Measurements from ENCODE around the gene PLXNB2. TPM values are rescaled to one million over a fixed set of nuclear protein-coding genes. Genes with fewer than 3 reads are reported as not detected.

PLXNB2 gene
- total and polyA plus RNA-seq, 11 donors, result 35.1 to 139 (median 53.0) TPM

DNA sequence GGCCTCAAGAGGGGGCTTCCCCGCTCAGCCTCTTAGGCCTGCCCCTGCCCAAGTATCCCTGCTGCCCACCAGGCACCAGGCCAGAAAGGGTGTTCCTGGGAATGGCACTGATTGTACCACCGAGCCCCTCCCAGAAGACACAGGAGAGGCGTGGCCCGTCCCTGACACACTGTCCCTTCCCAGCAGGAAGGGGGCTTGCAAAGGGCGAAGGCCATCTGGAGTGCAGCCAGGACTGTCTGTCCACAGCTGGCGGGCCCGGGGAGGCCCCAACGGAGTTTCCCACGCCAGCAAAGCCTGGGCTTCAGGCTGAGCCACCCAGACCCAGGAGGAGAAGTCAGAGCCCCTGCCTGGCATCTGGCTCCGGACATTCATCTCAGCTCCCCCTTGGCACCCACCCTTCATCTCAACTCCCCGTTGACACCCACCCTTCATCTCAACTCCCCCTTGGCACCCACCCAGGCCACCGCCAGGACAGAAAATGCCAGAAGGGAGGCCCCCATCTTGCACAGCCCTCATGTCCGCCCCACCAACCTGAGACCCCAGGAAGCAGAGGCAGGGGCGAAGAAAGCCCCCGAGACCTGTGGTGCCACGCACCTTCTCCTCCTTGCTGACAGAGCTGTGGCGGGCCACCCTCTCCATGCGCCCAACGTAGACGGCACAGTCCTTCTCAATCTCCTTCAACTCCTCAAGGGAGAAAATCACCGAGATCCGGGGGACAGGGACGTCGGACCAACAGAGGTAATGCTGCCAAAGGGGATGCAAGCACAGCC lies 82.1 kb downstream of the PLXNB2 start:
- no peak overlapping the region for H3K4me3 ChIP-seq
- H3K4me1 ChIP-seq, result no peaks in the 10 kb centered on the region
- 81 to 92% (median 85%) methylated on average over 17 to 24 of the region's 24 CpGs for WGBS, 4 donors
- intact Hi-C loops (cut with DNase I), result loop anchor here in 1 of 10 donors (10.0 kb wide), 1 partner anchor 239 kb away; no protein-coding TSS in a partner anchor
- no peak for TF ChIP-seq POLR2A (IDR thresholded peaks at IDR 0.05)
- TF ChIP-seq, protein P1, sequence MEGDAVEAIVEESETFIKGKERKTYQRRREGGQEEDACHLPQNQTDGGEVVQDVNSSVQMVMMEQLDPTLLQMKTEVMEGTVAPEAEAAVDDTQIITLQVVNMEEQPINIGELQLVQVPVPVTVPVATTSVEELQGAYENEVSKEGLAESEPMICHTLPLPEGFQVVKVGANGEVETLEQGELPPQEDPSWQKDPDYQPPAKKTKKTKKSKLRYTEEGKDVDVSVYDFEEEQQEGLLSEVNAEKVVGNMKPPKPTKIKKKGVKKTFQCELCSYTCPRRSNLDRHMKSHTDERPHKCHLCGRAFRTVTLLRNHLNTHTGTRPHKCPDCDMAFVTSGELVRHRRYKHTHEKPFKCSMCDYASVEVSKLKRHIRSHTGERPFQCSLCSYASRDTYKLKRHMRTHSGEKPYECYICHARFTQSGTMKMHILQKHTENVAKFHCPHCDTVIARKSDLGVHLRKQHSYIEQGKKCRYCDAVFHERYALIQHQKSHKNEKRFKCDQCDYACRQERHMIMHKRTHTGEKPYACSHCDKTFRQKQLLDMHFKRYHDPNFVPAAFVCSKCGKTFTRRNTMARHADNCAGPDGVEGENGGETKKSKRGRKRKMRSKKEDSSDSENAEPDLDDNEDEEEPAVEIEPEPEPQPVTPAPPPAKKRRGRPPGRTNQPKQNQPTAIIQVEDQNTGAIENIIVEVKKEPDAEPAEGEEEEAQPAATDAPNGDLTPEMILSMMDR (IDR thresholded peaks at IDR 0.05), result no peak
- H3K27me3 ChIP-seq, result no peaks in the 10 kb centered on the region
- H3K36me3 ChIP-seq, result peaks cover 0 to 92% (median 80%) of the 10 kb centered on the region in 9 donors
- no peak overlapping the region for H3K27ac ChIP-seq
- no peaks in the 10 kb centered on the region for H3K9me3 ChIP-seq
- DNase-seq (no peak), ATAC-seq (no peak)

Other genes starting within 250 kb of the PLXNB2 start
- not detected for gene TTLL8, start 249.3 kb downstream of the PLXNB2 start, total RNA-seq
- gene TTLL8, start 249.3 kb downstream of the PLXNB2 start, polyA plus RNA-seq, result not detected
- gene MLC1, start 222.2 kb downstream of the PLXNB2 start, total RNA-seq, result under 1 TPM in 4 of 9 donors, not detected in 5; 0.07 to 0.80 (median 0.30) TPM
- gene MLC1, start 222.2 kb downstream of the PLXNB2 start, polyA plus RNA-seq, result under 1 TPM; 0.03 to 0.19 TPM
- under 1 TPM in 3 of 9 donors, not detected in 6; 0.09 to 0.63 (median 0.13) TPM for gene MOV10L1, start 217.6 kb downstream of the PLXNB2 start, total RNA-seq
- under 1 TPM; 0.06 to 0.27 TPM for gene MOV10L1, start 217.6 kb downstream of the PLXNB2 start, polyA plus RNA-seq
- gene PANX2, start 136.9 kb downstream of the PLXNB2 start, total RNA-seq, result under 1 TPM in 5 of 9 donors, not detected in 4; 0.08 to 0.77 (median 0.56) TPM
- gene PANX2, start 136.9 kb downstream of the PLXNB2 start, polyA plus RNA-seq, result under 1 TPM in 1 of 2 donors, not detected in 1; 0.08 TPM
- gene TRABD, start 121.7 kb downstream of the PLXNB2 start, total RNA-seq, result 10 to 100 TPM; 14.3 to 28.1 (median 17.5) TPM
- 10 to 100 TPM; 25.8 to 32.9 TPM for gene TRABD, start 121.7 kb downstream of the PLXNB2 start, polyA plus RNA-seq
- 10 to 100 TPM; 10.4 to 23.8 (median 12.8) TPM for gene SELENOO, start 106.6 kb downstream of the PLXNB2 start, total RNA-seq
- gene SELENOO, start 106.6 kb downstream of the PLXNB2 start, polyA plus RNA-seq, result 10 to 100 TPM; 16.0 to 20.4 TPM
- 10 to 100 TPM; 14.1 to 28.8 (median 18.1) TPM for gene TUBGCP6, start 62.6 kb downstream of the PLXNB2 start, total RNA-seq
- 10 to 100 TPM; 11.6 to 17.7 TPM for gene TUBGCP6, start 62.6 kb downstream of the PLXNB2 start, polyA plus RNA-seq
- 10 to 100 TPM in 6 of 9 donors, 1 to 10 TPM in 3; 6.8 to 22.4 (median 10.9) TPM for gene HDAC10, start 56.4 kb downstream of the PLXNB2 start, total RNA-seq
- gene HDAC10, start 56.4 kb downstream of the PLXNB2 start, polyA plus RNA-seq, result 1 to 10 TPM; 6.2 to 10.0 TPM
- gene MAPK12, start 46.0 kb downstream of the PLXNB2 start, total RNA-seq, result 10 to 100 TPM; 12.2 to 18.0 (median 15.5) TPM
- gene MAPK12, start 46.0 kb downstream of the PLXNB2 start, polyA plus RNA-seq, result 10 to 100 TPM; 11.6 to 17.9 TPM
- 10 to 100 TPM in 1 of 9 donors, 1 to 10 TPM in 8; 5.0 to 12.1 (median 7.0) TPM for gene MAPK11, start 37.3 kb downstream of the PLXNB2 start, total RNA-seq
- gene MAPK11, start 37.3 kb downstream of the PLXNB2 start, polyA plus RNA-seq, result 1 to 10 TPM; 7.8 to 9.9 TPM
- 1 to 10 TPM; 1.0 to 3.2 (median 2.0) TPM for gene DENND6B, start 19.4 kb upstream of the PLXNB2 start, total RNA-seq
- 1 to 10 TPM; 1.0 to 1.3 TPM for gene DENND6B, start 19.4 kb upstream of the PLXNB2 start, polyA plus RNA-seq
- 10 to 100 TPM; 31.6 to 68.1 (median 41.5) TPM for gene PPP6R2, start 35.7 kb upstream of the PLXNB2 start, total RNA-seq
- gene PPP6R2, start 35.7 kb upstream of the PLXNB2 start, polyA plus RNA-seq, result 10 to 100 TPM; 29.6 to 42.4 TPM
- 10 to 100 TPM; 44.9 to 91.8 (median 63.2) TPM for gene SBF1, start 167.4 kb upstream of the PLXNB2 start, total RNA-seq
- 10 to 100 TPM; 38.2 to 63.8 TPM for gene SBF1, start 167.4 kb upstream of the PLXNB2 start, polyA plus RNA-seq
- under 1 TPM in 3 of 9 donors, not detected in 6; 0.04 to 0.67 (median 0.19) TPM for gene ADM2, start 173.9 kb upstream of the PLXNB2 start, total RNA-seq
- under 1 TPM in 1 of 2 donors, not detected in 1; 0.22 TPM for gene ADM2, start 173.9 kb upstream of the PLXNB2 start, polyA plus RNA-seq
- not detected for gene MIOX, start 179.2 kb upstream of the PLXNB2 start, total RNA-seq
- gene MIOX, start 179.2 kb upstream of the PLXNB2 start, polyA plus RNA-seq, result not detected
- 10 to 100 TPM; 20.9 to 46.5 (median 32.1) TPM for gene LMF2, start 200.1 kb upstream of the PLXNB2 start, total RNA-seq
- 10 to 100 TPM; 22.6 to 34.8 TPM for gene LMF2, start 200.1 kb upstream of the PLXNB2 start, polyA plus RNA-seq
- 10 to 100 TPM; 24.7 to 34.5 (median 27.9) TPM for gene NCAPH2, start 200.6 kb upstream of the PLXNB2 start, total RNA-seq
- gene NCAPH2, start 200.6 kb upstream of the PLXNB2 start, polyA plus RNA-seq, result 10 to 100 TPM; 33.9 to 43.3 TPM
- gene SCO2, start 218.0 kb upstream of the PLXNB2 start, total RNA-seq, result 1 to 10 TPM in 2 of 9 donors, under 1 TPM in 2, not detected in 5; 0.67 to 2.6 (median 0.94) TPM
- 1 to 10 TPM in 1 of 2 donors, not detected in 1; 2.0 TPM for gene SCO2, start 218.0 kb upstream of the PLXNB2 start, polyA plus RNA-seq
- 100 to 1,000 TPM in 1 of 9 donors, 10 to 100 TPM in 6, 1 to 10 TPM in 2; 8.3 to 198 (median 21.7) TPM for gene TYMP, start 222.4 kb upstream of the PLXNB2 start, total RNA-seq
- gene TYMP, start 222.4 kb upstream of the PLXNB2 start, polyA plus RNA-seq, result 10 to 100 TPM; 11.8 to 45.1 TPM
- 1 to 10 TPM in 1 of 9 donors, under 1 TPM in 3, not detected in 5; 0.08 to 1.3 (median 0.14) TPM for gene KLHDC7B, start 238.3 kb upstream of the PLXNB2 start, total RNA-seq
- gene KLHDC7B, start 238.3 kb upstream of the PLXNB2 start, polyA plus RNA-seq, result under 1 TPM in 1 of 2 donors, not detected in 1; 0.08 TPM

Measured in heart left ventricle (tissue), 16 donors.